Lung (tissue), 12 donors: Measurements from ENCODE around the gene NFATC1. TPM values are rescaled to one million over a fixed set of nuclear protein-coding genes. Genes with fewer than 3 reads are reported as not detected.

Source experiments
- ATAC-seq: fragments of 200-7000 bp; cut with Tn5 transposase; one replicate; pipeline ENCODE4 v1.9.1; 2020; ENCODE audit warnings: moderate number of reproducible peaks; ENCODE audit not compliant: insufficient read depth, low FRiP score
- DNase-seq, 3 donors: peaks; one replicate each; pipeline ENCODE4 v3.0.0-alpha.2; 2013 to 2017
- H3K27ac ChIP-seq, 2 donors: one replicate each; pipeline ENCODE4 v1.5.1; 2013; ENCODE audit warnings: mild to moderate bottlenecking in 2 of 2, moderate library complexity in 2 of 2, control low read depth in 1 of 2, inconsistent platforms in 1 of 2, low read depth in 1 of 2, low read length in 1 of 2
- H3K27me3 ChIP-seq, 3 donors: one replicate each; pipeline ENCODE4 v1.5.1; 2013; ENCODE audit warnings: low read length in 2 of 3; ENCODE audit not compliant: control insufficient read depth in 3 of 3, insufficient read depth in 3 of 3
- H3K36me3 ChIP-seq, 4 donors: one replicate each; pipeline ENCODE4 v1.5.1; 2013; ENCODE audit warnings: low read length in 4 of 4, mild to moderate bottlenecking in 1 of 4, moderate library complexity in 1 of 4; ENCODE audit not compliant: control insufficient read depth in 4 of 4, insufficient read depth in 4 of 4
- H3K4me1 ChIP-seq, 5 donors: one replicate each; pipeline ENCODE4 v1.5.1; 2013; ENCODE audit warnings: low read length in 5 of 5, mild to moderate bottlenecking in 2 of 5, moderate library complexity in 1 of 5; ENCODE audit not compliant: control insufficient read depth in 5 of 5, insufficient read depth in 5 of 5
- H3K4me3 ChIP-seq: one replicate; pipeline ENCODE4 v1.5.1; 2013; ENCODE audit warnings: mild to moderate bottlenecking, control low read depth, moderate library complexity
- H3K9ac ChIP-seq, 2 donors: one replicate each; pipeline ENCODE4 v1.5.1; 2013; ENCODE audit warnings: low read length in 2 of 2, control low read depth in 1 of 2; ENCODE audit not compliant: insufficient read depth in 1 of 2
- H3K9me3 ChIP-seq, 4 donors: one replicate each; pipeline ENCODE4 v1.5.1; 2013; ENCODE audit warnings: low read length in 3 of 4, mild to moderate bottlenecking in 1 of 4, moderate library complexity in 1 of 4; ENCODE audit not compliant: control insufficient read depth in 4 of 4, insufficient read depth in 3 of 4
- WGBS, 2 donors: extraction: QIAGEN DNeasy Blood & Tissue Kit; methylation state at CpG; one replicate each; pipeline ENCODE4 v1.1.7; 2013; 5-methylcytosine and 5-hydroxymethylcytosine counted together
- polyA plus RNA-seq, 2 donors: library from polyadenylated mRNA; stranded (reverse); fragments of 200-250 nt; gene quantifications; one replicate each; pipeline ENCODE4 v1.2.1, GENCODE V29; 2013
- total RNA-seq, 2 donors: library from RNA; depleted of rRNA in 1 of 2; stranded (reverse); fragments of >200 nt in 1 of 2; gene quantifications; one replicate each; pipeline ENCODE4 v1.2.1, GENCODE V29; 2014 to 2021
- TF ChIP-seq, protein P1 (sequence below): IDR thresholded peaks from 2 replicates; pipeline ENCODE4 v1.5.1; 2012; ENCODE audit warnings: mild to moderate bottlenecking; ENCODE audit errors: control extremely low read depth, extremely low read depth
- donor health status: control.
- donor health status: control.
- donor health status: Bipolar disorder and iron deficiency.
- donor health status: healthy.
- donor health status: DM: yes; HTN: yes; CAD: no.

Gene NFATC1
- total and polyA plus RNA-seq, 4 donors = 8.6 to 25.5 (median 12.9) TPM

DNA sequence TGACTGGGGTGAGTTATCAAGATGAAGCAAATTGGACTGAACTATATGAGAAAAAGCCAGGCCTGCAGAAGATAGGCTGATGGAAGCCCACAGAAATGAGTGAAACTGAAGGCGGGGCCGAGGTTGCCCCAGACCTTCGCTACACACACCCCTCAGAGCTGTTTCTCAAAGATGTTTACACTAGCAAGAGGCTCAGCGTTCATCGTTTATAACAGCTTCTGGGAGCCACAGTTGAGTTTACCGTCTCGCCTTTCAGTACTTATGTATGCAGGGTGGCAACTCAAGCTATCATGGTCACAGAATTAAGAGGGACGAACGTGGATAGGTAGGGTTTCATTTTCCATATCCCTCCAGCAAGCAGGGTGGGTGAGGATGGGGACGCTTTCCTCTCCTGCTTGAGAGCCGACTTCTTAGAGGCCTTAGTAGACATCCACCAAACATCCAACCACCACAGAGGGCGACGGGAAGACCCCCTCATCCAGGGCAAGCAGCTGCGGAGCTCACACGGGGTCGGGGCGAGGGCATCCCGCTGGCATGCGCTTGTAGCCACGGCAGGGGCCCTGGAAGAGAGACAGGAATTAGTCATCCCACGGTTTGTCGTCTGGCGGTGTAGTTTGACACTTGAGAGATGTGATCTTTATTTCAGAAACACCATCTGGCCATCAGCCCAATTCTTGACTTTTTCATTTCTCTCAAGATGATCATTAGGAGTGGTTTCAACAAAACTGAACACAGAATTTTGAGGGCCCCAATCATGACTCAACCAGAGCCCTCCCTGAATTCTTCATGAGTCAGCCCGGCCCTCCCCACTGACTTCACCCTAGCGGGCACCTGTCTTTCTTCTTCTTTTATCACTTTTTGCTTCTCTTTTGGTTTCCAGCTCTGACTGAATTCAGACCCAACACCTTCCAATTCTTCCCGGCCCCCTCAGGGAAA lies 174.8 kb downstream of the NFATC1 start:
- H3K4me1 ChIP-seq = peaks cover 0 to 28% (median 3%) of the 10 kb centered on the region in 5 donors
- ATAC-seq (no peak), DNase-seq (peak in 2 of 3 donors; percentile 31 to 39)
- no peak overlapping the region for H3K4me3 ChIP-seq
- TF ChIP-seq, protein P1, sequence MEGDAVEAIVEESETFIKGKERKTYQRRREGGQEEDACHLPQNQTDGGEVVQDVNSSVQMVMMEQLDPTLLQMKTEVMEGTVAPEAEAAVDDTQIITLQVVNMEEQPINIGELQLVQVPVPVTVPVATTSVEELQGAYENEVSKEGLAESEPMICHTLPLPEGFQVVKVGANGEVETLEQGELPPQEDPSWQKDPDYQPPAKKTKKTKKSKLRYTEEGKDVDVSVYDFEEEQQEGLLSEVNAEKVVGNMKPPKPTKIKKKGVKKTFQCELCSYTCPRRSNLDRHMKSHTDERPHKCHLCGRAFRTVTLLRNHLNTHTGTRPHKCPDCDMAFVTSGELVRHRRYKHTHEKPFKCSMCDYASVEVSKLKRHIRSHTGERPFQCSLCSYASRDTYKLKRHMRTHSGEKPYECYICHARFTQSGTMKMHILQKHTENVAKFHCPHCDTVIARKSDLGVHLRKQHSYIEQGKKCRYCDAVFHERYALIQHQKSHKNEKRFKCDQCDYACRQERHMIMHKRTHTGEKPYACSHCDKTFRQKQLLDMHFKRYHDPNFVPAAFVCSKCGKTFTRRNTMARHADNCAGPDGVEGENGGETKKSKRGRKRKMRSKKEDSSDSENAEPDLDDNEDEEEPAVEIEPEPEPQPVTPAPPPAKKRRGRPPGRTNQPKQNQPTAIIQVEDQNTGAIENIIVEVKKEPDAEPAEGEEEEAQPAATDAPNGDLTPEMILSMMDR = no peak
- WGBS, 2 donors = 54 to 68% methylated on average over 26 of the region's 26 CpGs
- no peak overlapping the region for H3K27ac ChIP-seq
- H3K9ac ChIP-seq = no peak overlapping the region
- H3K27me3 ChIP-seq = peaks cover 0 to 7% (median 4%) of the 10 kb centered on the region in 3 donors
- H3K9me3 ChIP-seq = peaks cover 0 to 24% (median 1%) of the 10 kb centered on the region in 4 donors
- no peaks in the 10 kb centered on the region for H3K36me3 ChIP-seq

DNA sequence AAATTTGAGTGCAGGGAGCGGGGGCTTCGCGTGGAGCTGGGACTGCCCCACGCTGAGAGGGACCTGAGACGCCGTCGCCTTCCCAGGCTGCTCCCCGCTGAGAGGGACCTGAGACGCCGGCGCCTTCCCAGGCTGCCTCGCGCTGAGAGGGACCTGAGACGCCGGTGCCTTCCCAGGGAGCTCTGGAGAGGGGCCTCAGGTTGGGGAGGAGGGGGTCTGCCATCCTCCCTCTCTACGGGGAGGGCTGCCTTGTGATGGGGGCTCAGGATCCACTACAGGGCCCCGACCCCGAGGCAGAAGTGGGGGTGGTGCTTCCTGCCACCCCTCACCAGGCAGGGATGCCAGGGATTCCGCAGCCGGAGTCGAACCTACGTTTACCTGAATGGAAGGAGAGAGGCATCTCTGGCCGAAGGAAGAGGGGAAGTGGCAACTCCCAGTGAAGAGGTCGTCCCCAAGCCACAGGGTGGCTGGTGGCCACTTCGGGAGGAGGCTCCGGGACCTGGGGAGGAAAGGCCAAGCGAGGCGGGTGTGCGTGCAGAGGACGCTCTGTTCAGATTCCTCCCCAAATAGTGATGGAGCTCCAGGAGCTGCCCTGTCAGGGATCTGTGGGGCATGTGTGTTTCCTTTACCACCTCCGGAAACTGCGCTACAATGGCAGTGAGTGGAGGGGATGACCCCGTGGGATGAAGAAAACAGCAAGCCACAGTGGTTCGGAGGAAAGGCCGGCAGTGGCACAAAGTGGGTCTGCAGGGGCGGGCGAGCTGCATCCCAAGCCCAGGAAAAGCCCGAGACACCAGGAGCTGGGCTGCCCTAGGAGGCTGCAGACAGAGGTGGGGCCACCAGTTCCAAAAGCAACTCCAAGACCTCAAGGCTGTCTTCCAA lies 175.7 kb downstream of the NFATC1 start:
- Histone ChIP-seq H3K27me3 (peaks cover 0 to 7% (median 4%) of the 10 kb centered on the region in 3 donors), H3K4me3 (no peak overlapping the region), H3K9me3 (peaks cover 0 to 24% (median 1%) of the 10 kb centered on the region in 4 donors), H3K4me1 (peaks cover 3 to 37% (median 4%) of the 10 kb centered on the region in 5 donors), H3K9ac (no peak overlapping the region), H3K36me3 (no peaks in the 10 kb centered on the region), H3K27ac (no peak overlapping the region)
- WGBS, 2 donors = 89 to 95% methylated on average over 37 to 38 of the region's 38 CpGs
- ATAC-seq (no peak), DNase-seq (peak in 1 of 3 donors; percentile 6)
- TF ChIP-seq, protein P1 = no peak

DNA sequence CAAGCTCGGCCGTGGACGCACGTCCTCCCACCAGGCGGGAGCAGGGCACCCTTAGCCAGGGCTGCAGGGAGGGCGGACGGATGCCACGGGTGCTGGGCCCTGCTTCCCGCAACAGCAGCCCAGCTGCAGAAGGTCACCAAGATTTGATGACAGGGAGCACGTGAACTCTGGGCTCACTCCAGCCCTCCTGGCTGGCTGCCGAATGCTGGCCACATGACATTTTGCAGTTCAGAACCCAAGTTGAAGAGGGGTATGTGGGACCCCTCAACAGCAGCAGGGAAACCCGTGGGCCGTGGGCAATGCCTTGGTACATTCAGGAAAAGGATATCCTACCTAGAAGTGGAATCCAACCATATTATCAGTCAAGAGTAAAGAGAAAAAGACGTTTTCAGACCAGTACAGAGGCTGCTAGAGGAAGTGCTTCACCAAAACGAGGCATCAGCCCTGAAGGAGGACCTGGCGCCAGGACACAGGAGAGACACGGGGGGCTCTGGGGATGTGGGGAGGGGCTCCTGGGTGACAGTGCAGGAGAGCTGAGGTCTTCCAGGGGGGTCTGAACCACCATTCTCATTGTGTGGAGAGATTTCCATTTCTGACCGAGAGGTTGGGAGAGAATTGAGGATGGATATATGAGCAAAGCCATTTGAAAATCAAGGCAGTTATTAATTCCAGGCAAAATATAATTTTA lies 176.5 kb downstream of the NFATC1 start:
- no peak overlapping the region for H3K4me3 ChIP-seq
- H3K4me1 ChIP-seq = peaks cover 3 to 39% (median 12%) of the 10 kb centered on the region in 5 donors
- H3K36me3 ChIP-seq = no peaks in the 10 kb centered on the region
- TF ChIP-seq, protein P1 = no peak
- no peak overlapping the region for H3K9ac ChIP-seq
- H3K27ac ChIP-seq = no peak overlapping the region
- whole genome bisulfite sequencing, 2 donors = 85 to 87% methylated on average over 18 of the region's 18 CpGs
- DNase-seq (peak in 1 of 3 donors; percentile 8), ATAC-seq (no peak)
- peaks cover 0 to 7% (median 4%) of the 10 kb centered on the region in 3 donors for H3K27me3 ChIP-seq
- H3K9me3 ChIP-seq = peaks cover 0 to 24% (median 1%) of the 10 kb centered on the region in 4 donors
